Measurements from ENCODE around the gene UBTD1.
A peak's percentile ranks its signal among the peaks of the same experiment; 100 is the strongest.
"Not testable (repeated sequence)": the region's sequence is repeated elsewhere in the genome, so short reads cannot be mapped to it uniquely, and the experiment has no call there.

The UBTD1 gene, protein sequence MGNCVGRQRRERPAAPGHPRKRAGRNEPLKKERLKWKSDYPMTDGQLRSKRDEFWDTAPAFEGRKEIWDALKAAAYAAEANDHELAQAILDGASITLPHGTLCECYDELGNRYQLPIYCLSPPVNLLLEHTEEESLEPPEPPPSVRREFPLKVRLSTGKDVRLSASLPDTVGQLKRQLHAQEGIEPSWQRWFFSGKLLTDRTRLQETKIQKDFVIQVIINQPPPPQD

DNA sequence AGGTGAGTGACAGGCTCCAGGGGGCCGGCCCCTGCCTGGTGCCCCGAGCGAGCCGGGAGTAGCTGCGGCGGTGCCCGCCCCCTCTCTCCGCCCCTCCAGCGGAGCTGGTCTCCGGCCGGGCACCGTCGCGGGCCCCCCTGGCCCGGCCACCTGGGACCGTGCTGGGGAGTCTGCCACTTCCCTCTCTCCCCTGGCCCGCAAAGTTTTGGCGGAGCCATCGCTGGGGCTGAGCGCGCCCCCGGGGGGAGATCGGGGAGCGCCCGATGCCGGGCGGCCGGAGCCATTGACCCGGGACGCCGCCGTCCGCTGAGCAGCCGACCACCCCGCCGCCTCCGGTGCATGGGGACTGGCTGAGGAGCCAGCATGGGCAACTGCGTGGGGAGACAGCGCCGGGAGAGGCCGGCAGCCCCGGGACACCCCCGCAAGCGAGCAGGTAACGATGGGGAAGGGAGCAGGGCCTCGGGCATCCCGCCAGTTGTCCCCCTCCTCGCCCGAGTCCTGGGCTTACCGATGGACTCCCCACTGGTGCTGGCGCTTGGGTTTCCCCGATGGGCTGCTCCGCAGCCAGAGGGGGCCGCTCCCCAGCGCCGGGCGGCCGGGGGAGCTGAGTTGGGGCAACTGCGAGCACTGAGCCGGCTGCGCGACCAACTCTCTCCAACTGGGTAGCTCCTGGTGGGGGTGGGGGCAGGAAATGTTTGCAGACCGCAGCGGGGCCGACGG, at the start of gene UBTD1:
UBTD1 (plus strand) TSS at position 84 of the 720 bp plus-strand sequence; CDS start at position 364, 280 bp downstream.
- peak; percentile 56 for DNase-seq (ENCODE audit: low spot score)

- DNase-seq (ENCODE audit: low spot score): no peak
These were observed 47.9 kb upstream of the UBTD1 start for GRCh38 chr10:97450828-97451227.

DNA sequence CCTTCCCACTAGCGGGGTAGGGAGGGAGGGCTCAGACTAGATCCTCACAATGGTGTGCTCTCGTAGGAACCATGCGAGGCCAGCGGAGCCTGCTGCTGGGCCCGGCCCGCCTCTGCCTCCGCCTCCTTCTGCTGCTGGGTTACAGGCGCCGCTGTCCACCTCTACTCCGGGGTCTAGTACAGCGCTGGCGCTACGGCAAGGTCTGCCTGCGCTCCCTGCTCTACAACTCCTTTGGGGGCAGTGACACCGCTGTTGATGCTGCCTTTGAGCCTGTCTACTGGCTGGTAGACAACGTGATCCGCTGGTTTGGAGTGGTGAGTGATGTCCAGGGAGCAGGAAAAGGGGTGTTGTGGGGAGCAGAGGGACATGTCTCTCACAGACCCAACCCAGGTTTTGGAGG, 47.1 kb upstream of the UBTD1 start:
- DNase-seq (ENCODE audit: low spot score): no peak

GRCh38 chr10:97452352-97452751, 46.4 kb upstream of the UBTD1 start:
- no peak for DNase-seq (ENCODE audit: low spot score)

DNA sequence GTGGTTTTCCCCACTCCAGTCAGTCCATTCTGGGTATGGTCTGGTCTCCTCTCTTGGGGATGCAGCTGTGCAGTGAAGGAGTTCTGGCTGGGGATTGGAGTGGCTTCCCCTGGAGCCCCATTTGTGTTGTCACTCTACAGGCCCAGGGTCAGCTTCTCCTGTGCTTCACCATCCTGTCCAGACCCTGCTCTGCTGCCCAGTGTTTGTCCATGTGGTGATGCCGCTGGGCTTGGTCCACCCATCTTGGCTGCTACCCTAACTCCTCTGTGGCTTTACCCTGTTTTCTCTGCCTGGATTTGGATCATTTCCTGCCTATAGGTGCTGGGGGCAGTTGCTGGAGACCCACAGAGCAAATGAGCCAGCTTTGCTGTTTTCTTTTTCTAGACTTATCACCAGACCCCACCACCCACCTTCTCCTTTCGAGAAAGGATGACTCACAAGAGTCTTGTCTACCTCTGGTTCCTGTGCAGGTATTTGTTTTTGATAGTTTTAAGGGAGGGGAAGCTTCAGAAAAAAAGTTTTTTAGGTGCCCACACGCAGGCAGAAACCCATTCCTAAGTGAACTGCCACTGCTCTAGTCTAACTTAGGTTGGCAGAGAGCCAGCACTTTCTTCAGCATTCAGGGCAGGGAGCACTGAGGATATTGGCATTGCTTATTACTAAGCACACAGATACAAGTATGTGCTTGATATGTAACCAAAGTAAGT, 44.2 kb upstream of the UBTD1 start:
- no peak for DNase-seq (ENCODE audit: low spot score)

DNA sequence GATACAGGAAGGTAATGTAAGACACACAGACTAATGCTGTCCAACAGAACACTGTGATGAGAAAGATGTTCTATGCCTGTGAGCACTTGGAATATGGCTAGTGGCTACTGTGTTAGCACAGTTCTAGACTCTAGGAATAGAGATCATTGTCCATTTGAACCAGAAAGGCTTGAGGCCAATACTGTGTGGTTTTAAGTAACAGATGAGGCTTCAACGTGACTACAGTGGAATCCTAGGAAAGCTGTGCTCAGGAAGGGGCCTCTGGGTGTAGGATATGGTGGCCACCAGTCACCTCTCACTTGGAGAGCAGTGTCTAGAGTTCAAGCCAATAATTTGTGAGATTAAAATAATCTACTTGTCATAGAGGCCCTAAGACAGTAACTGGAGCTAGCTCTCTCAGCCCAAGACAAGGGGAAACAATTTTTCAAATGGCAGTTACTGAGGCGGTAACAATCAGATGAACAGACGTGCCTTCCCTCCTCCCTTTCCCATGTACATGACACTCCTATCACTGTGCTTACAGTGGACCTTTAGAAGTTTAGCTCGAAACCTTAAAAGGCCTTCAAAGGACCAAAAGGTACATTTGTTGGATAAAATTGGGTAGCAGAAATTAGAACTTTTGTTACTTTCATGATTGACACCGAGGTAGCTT, 42.6 kb upstream of the UBTD1 start:
- DNase-seq (ENCODE audit: low spot score): no peak

GRCh38 chr10:97456686-97457065, 42.0 kb upstream of the UBTD1 start:
- DNase-seq (ENCODE audit: low spot score): no peak

DNA sequence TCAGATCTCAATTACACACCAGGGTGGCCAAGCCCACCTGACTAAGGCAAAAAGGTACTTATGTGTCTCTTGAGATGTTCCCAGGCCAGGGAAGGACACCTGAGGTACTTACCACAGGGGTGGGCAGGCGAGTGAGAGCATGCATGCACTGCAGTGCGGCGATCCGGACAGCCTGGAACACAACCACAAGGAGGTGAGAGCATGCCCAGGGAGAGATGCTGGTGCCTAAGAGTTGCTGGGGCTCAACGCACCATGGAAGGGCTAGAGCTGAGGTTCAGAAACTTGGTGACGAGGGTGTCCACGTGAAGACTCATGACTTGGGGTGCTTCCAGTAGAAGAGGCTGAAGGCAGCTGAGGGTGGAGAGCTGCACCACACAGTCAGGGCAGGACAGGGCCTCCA, 39.6 kb upstream of the UBTD1 start:
- no peak for DNase-seq (ENCODE audit: low spot score)

GRCh38 chr10:97459933-97460332, 38.8 kb upstream of the UBTD1 start:
- no peak for DNase-seq (ENCODE audit: low spot score)

- no peak for DNase-seq (ENCODE audit: low spot score)
These were observed 36.4 kb upstream of the UBTD1 start for GRCh38 chr10:97462309-97462708.

GRCh38 chr10:97463363-97464132, 35.2 kb upstream of the UBTD1 start:
- peak; percentile 63 for DNase-seq (ENCODE audit: low spot score)

- DNase-seq (ENCODE audit: low spot score): no peak
These were observed 34.5 kb upstream of the UBTD1 start for GRCh38 chr10:97464226-97464625.

DNA sequence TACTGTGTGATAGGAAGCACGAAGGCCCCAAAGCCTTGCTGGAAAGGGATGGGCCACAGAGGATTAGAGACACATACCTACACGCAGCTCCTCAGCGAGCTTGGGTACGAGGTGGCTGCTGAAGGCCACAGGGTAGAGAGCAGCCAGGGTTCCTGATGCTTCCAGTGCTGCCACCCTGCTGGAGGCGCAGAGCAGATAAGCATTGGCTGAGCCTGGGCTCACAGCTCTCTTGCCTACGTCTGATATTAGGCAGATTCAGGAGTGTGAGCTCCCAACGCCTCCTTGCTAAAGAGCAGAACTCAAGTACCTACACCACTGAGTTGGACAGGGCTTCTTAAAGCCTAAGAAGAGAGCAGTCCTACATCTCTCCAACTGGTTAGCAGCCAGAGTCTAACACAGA, 32.7 kb upstream of the UBTD1 start:
- no peak for DNase-seq (ENCODE audit: low spot score)

DNA sequence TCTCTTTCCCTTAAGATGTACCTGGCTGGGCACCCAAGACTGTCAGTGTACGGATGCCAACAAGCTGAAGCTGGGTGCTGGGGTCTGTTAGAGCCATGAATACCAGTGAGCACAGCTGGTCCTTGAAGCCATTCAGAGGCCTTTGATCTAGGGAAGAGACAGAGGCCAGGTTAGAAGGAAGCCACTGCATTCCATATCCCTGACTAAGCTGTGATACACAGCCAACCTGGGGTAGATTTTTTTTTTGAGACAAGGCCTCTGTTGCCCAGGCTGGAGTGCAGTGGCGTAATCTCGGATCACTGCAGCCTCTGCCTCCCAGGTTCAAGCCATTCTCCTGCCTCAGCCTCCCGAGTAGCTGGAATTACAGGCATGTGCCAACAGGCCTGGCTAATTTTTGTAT, 32.0 kb upstream of the UBTD1 start:
- no peak for DNase-seq (ENCODE audit: low spot score)

- no peak for DNase-seq (ENCODE audit: low spot score)
These were observed 30.6 kb upstream of the UBTD1 start for GRCh38 chr10:97468162-97468561.

DNA sequence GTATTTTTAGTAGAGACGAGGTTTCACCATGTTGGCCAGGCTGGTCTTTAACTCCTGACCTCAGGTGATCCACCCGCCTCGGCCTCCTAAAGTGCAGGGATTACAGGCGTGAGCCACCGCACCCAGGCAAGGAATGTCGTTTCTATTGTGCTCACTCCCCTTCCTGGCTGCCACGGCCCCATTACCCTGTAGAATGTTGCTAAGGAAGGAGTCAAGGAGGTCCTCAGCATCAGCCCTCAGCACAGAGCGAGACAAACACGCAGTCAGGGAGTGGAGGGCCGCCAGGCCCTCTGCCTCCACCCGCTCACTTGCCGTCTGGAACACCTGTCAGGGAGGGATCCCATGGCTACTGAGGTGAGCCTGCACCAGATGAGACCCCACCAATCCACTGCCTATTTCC, 29.9 kb upstream of the UBTD1 start:
- not testable (repeated sequence) for DNase-seq (ENCODE audit: low spot score)

DNA sequence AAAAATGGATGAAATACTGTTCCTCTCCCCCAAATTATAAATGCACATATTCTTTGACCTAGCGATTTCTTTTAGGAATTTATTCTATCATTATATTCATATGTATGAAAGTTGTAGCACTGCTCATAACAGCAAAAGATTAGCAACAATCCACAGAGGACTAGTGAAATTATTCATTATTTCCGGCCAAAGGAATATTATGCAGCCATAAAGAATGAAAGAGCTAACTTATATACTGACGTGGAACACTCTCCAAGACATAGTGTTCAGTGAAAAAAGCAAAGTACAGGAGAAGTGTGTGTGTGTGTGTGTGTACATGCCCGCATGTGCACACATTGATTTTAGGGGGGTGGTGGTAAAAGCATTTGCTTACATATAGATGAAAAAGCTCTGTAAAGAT, 23.8 kb upstream of the UBTD1 start:
- no peak for DNase-seq (ENCODE audit: low spot score)

DNA sequence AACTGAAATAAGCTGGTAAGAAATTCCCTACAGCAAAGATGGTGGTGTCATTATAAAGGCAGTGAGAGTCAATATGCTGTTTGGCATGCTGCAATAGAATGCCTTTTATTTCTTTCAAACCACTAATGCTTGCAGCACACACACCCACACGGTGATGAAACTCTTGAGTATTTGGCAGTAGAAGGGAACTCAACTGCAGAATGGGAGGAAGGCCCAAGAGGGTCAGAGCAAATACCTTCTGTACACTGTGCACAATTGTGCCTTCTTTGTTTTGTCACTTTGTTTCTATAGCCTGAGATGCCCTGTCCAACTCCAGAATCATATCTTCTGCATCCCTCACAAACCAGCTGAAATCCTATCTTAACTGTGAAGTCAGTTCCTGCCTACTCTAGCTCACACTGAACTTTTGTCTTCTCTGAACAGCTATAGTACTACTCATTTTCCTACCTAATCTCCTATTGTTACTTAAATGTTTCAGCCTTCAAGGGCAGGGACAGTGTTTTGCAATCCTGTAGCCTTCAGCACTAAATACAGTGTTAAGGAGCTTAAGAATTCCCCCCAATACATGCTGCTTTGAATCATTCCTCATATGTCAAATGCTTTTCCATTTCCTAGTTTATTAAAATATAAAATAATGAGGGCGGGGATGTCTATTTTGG, 22.7 kb upstream of the UBTD1 start:
- no peak for DNase-seq (ENCODE audit: low spot score)

GRCh38 chr10:97479410-97479809, 19.3 kb upstream of the UBTD1 start:
- not testable (repeated sequence) for DNase-seq (ENCODE audit: low spot score)

GRCh38 chr10:97479939-97480338, 18.8 kb upstream of the UBTD1 start:
- no peak for DNase-seq (ENCODE audit: low spot score)

DNA sequence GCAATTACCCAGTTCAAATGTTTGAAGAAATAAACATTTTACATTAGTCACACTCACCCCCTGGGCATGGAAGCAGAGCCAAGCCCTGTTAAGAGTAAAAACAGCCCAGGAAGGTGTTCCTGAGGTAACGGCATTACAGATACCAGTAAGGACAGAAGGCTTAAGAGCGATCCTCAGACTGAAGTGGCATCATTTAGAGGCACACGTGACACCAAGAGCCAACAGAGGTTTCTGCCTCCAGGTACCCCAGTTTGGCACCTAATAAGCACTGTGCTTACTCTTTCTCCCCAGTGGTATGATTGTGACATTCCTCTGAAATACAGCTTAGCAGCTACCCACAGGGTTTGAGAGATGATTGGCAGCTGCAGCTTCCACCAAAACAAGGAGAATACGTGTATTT, 17.7 kb upstream of the UBTD1 start:
- no peak for DNase-seq (ENCODE audit: low spot score)

All from HuH-7.5 (cell line).